ENCODE results near the gene FHIP1B.

- no peak for TF ChIP-seq CTCF (IDR thresholded peaks at IDR 0.05)
- TF ChIP-seq POLR2A (IDR thresholded peaks at IDR 0.05), result no peak
Observed at GRCh38 chr11:6175440-6175839, 59.0 kb downstream of the FHIP1B start.
